Astrocyte (in vitro differentiated cells and primary cell): ENCODE results near the gene ANKRD11. TPM values are rescaled to one million over a fixed set of nuclear protein-coding genes. Genes with fewer than 3 reads are reported as not detected.
A peak's percentile ranks its signal among the peaks of the same experiment; 100 is the strongest.

Experiments used
- DNase-seq: peaks from one replicate; pipeline ENCODE4 v3.0.0-alpha.2; 2010; ENCODE audit warnings: low read depth
- FAIRE-seq: peaks from 2 replicates; lab custom pipeline; 2011; peaks lifted over from hg19 to GRCh38; lab: Jason Lieb, UNC
- H2AFZ ChIP-seq: 2 replicates; pipeline ENCODE4 v1.6.0; 2012; ENCODE audit warnings: low read depth, low read length, inconsistent platforms
- H3K27ac ChIP-seq: 2 replicates; pipeline ENCODE4 v1.5.1; 2011; ENCODE audit warnings: low read depth, low read length, inconsistent platforms
- H3K27me3 ChIP-seq: 2 replicates; pipeline ENCODE4 v1.6.0; 2011; ENCODE audit warnings: low read length, inconsistent platforms; ENCODE audit not compliant: insufficient read depth
- H3K36me3 ChIP-seq: 2 replicates; pipeline ENCODE4 v1.5.1; 2011; ENCODE audit warnings: low read length, inconsistent platforms; ENCODE audit not compliant: insufficient read depth
- H3K4me1 ChIP-seq: 2 replicates; pipeline ENCODE4 v1.5.1; 2011; ENCODE audit warnings: low read length, inconsistent platforms; ENCODE audit not compliant: insufficient read depth
- H3K4me2 ChIP-seq: 2 replicates; pipeline ENCODE4 v1.6.0; 2012; ENCODE audit warnings: low read length, inconsistent platforms
- H3K4me3 ChIP-seq: 2 replicates; pipeline ENCODE4 v1.5.1; 2011; ENCODE audit warnings: low read depth, mild to moderate bottlenecking, low read length, inconsistent platforms; ENCODE audit not compliant: insufficient read depth
- H3K79me2 ChIP-seq: 2 replicates; pipeline ENCODE4 v1.6.0; 2012; ENCODE audit warnings: mild to moderate bottlenecking, low read length, inconsistent platforms; ENCODE audit not compliant: insufficient read depth
- H3K9ac ChIP-seq: 2 replicates; pipeline ENCODE4 v1.6.0; 2012; ENCODE audit warnings: mild to moderate bottlenecking, low read length, inconsistent platforms
- H3K9me3 ChIP-seq: 2 replicates; pipeline ENCODE4 v1.5.1; 2012; ENCODE audit warnings: low read depth, mild to moderate bottlenecking, low read length, inconsistent platforms; ENCODE audit not compliant: insufficient read depth
- H4K20me1 ChIP-seq: 2 replicates; pipeline ENCODE4 v1.6.0; 2012; ENCODE audit warnings: low read length, inconsistent platforms; ENCODE audit not compliant: insufficient read depth
- H3K27ac Mint-ChIP-seq: one replicate; pipeline ENCODE4 v1.8.0; 2021; ENCODE audit warnings: mild to moderate bottlenecking, mixed read lengths; ENCODE audit not compliant: unreplicated experiment
- H3K27me3 Mint-ChIP-seq: one replicate; pipeline ENCODE4 v1.8.0; 2021; ENCODE audit warnings: low read depth, mixed read lengths; ENCODE audit not compliant: unreplicated experiment
- H3K36me3 Mint-ChIP-seq: one replicate; pipeline ENCODE4 v1.8.0; 2021; ENCODE audit warnings: low read depth, mixed read lengths; ENCODE audit not compliant: unreplicated experiment
- H3K4me1 Mint-ChIP-seq: one replicate; pipeline ENCODE4 v1.8.0; 2021; ENCODE audit warnings: low read depth, mixed read lengths; ENCODE audit not compliant: unreplicated experiment
- H3K4me3 Mint-ChIP-seq: one replicate; pipeline ENCODE4 v1.8.0; 2021; ENCODE audit warnings: mild to moderate bottlenecking, moderate library complexity, mixed read lengths; ENCODE audit not compliant: unreplicated experiment
- H3K9me3 Mint-ChIP-seq: one replicate; pipeline ENCODE4 v1.8.0; 2021; ENCODE audit warnings: mild to moderate bottlenecking, mixed read lengths; ENCODE audit not compliant: unreplicated experiment
- EZH2 ChIP-seq: IDR thresholded peaks from 2 replicates; pipeline ENCODE4 v1.6.1; 2012; ENCODE audit warnings: mild to moderate bottlenecking, low read length, inconsistent platforms; ENCODE audit not compliant: insufficient read depth
- total RNA-seq: library from RNA; stranded (reverse); gene quantifications from 2 replicates; pipeline ENCODE4 v1.2.1, GENCODE V29; 2021
- TF ChIP-seq, protein P1 (sequence below): IDR thresholded peaks from 2 replicates; pipeline ENCODE4 v1.5.1; 2011; ENCODE audit warnings: low read depth, mild to moderate bottlenecking, inconsistent platforms, low read length, moderate library complexity; ENCODE audit not compliant: insufficient read depth

Gene ANKRD11
- total RNA-seq, 1 donor from 2014 or later = 213 TPM

DNA sequence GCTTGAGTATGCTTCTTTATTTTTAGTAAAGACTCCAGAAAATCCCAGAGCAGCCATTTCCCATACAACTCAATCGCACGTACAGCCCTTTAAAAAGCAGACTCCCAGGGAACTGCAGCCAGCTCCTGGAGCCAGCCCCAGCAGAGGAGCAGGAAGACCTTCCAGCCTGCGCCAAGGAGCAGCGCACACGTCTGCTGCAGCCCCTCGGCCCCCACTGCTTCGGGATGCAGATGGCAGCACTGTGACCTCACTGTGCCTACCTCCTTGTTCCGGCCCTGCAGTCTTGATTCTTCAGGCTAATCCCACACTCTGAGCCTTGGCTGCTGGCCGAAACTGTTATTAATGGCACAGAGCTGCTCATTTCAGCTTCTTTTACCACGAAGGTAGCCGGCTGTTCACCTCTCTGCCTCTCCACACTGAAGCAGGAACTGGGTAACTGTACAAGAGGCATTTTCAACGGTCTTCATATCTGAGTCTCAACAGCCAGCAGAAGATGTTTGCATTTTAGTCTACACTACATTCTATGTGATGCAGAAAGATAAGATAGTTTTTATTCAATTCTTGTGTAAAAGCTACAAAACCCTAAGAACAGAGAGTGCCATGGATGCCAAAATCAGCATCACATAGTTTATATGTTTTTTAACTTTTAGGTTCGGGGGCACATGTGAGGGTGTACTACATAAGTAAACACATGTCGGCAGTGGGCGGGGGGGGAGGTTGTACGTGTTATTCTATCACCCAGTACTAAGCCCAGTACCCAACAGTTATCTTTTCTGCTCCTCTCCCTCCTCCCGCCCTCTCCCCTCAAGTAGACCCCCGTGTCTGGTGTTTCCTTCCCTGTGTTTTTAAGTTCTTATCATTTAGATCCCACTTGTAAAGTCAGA is 130.9 kb downstream of the ANKRD11 start:
- H3K27me3 Mint-ChIP-seq = no peaks in the 10 kb centered on the region
- Histone ChIP-seq H3K79me2 (peaks cover 95% of the 10 kb centered on the region), H3K9ac (peak overlapping the region; percentile 30), H3K27ac (peak overlapping the region; percentile 11), H4K20me1 (peaks cover 93% of the 10 kb centered on the region), H2AFZ (no peak overlapping the region), H3K27me3 (no peaks in the 10 kb centered on the region), H3K36me3 (peaks cover 4% of the 10 kb centered on the region), H3K9me3 (no peaks in the 10 kb centered on the region), H3K4me2 (peak overlapping the region; percentile 40), H3K4me1 (peaks cover 34% of the 10 kb centered on the region), H3K4me3 (no peak overlapping the region)
- H3K4me3 Mint-ChIP-seq = no peak overlapping the region
- H3K9me3 Mint-ChIP-seq = no peaks in the 10 kb centered on the region
- peak; percentile 55 for DNase-seq
- no peak for FAIRE-seq
- peaks cover 15% of the 10 kb centered on the region for H3K36me3 Mint-ChIP-seq
- TF ChIP-seq, protein P1, sequence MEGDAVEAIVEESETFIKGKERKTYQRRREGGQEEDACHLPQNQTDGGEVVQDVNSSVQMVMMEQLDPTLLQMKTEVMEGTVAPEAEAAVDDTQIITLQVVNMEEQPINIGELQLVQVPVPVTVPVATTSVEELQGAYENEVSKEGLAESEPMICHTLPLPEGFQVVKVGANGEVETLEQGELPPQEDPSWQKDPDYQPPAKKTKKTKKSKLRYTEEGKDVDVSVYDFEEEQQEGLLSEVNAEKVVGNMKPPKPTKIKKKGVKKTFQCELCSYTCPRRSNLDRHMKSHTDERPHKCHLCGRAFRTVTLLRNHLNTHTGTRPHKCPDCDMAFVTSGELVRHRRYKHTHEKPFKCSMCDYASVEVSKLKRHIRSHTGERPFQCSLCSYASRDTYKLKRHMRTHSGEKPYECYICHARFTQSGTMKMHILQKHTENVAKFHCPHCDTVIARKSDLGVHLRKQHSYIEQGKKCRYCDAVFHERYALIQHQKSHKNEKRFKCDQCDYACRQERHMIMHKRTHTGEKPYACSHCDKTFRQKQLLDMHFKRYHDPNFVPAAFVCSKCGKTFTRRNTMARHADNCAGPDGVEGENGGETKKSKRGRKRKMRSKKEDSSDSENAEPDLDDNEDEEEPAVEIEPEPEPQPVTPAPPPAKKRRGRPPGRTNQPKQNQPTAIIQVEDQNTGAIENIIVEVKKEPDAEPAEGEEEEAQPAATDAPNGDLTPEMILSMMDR = no peak
- no peak for TF ChIP-seq EZH2
- H3K4me1 Mint-ChIP-seq = peaks cover 62% of the 10 kb centered on the region
- peak overlapping the region; percentile 58 for H3K27ac Mint-ChIP-seq

DNA sequence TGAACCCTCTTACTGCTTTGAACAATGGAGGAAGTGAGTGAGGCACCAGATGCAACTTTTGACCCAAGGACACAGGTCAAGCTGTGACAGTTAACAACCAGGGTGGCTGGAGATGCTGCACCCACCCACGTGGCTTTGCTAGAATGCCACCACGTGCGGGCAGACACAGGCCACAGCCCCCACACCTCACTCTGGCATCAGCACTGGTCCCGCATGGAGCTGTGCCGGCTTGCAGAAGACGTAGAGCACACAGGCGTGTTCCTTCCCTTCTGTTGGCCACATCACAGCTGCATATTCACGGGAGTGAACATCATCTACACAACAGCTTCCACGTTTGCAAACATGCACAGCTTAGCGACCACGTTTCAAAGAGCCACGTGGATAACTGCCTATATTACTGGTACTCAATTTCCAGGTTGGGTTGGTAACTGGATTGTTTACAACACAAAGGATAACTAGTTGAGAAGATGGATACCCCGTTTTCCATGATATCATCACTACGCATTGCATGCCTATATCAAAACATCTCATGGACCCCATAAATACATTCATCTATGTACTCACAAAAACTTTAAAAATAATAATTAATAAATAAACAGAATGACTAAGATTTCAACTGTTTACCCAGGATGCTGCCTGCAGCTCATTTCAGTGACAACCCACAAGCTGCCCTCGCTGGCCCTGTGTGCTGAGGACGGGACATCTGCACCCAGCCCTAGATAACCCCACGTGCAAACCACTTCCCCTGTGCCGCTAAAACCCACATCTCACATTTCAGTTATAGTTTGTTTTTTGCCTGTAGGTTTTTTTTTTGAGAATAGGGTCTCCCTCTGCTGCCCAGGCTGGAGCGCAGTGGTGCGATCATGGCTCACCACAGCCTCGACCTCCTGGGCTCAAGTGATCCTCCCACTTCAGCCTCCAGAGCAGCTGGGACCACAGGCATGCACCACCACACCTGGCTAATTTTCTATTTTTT is 132.0 kb downstream of the ANKRD11 start:
- Histone ChIP-seq H3K9me3 (no peaks in the 10 kb centered on the region), H3K27ac (no peak overlapping the region), H3K27me3 (no peaks in the 10 kb centered on the region), H3K4me1 (peaks cover 23% of the 10 kb centered on the region), H3K9ac (no peak overlapping the region), H2AFZ (no peak overlapping the region), H3K36me3 (peaks cover 4% of the 10 kb centered on the region), H4K20me1 (peaks cover 93% of the 10 kb centered on the region), H3K79me2 (peaks cover 95% of the 10 kb centered on the region), H3K4me3 (no peak overlapping the region), H3K4me2 (no peak overlapping the region)
- H3K27ac Mint-ChIP-seq = peak overlapping the region; percentile 14
- H3K27me3 Mint-ChIP-seq = no peaks in the 10 kb centered on the region
- peaks cover 58% of the 10 kb centered on the region for H3K4me1 Mint-ChIP-seq
- peaks cover 15% of the 10 kb centered on the region for H3K36me3 Mint-ChIP-seq
- no peak overlapping the region for H3K4me3 Mint-ChIP-seq
- TF ChIP-seq, protein P1 = no peak
- TF ChIP-seq EZH2 = no peak
- FAIRE-seq = no peak
- DNase-seq = no peak
- no peaks in the 10 kb centered on the region for H3K9me3 Mint-ChIP-seq
